Hematopoietic multipotent progenitor cell treated with erythropoietin and hydrocortisone succinate and interleukin-3 and kit ligand, for 4 days (in vitro differentiated cells): ENCODE results near the gene TMEM128.
"Not testable (repeated sequence)": the region's sequence is repeated elsewhere in the genome, so short reads cannot be mapped to it uniquely, and the experiment has no call there.

Experiments used
- DNase-seq: peaks from one replicate; pipeline ENCODE4 v3.0.0-alpha.2; 2015

TMEM128 gene

DNA sequence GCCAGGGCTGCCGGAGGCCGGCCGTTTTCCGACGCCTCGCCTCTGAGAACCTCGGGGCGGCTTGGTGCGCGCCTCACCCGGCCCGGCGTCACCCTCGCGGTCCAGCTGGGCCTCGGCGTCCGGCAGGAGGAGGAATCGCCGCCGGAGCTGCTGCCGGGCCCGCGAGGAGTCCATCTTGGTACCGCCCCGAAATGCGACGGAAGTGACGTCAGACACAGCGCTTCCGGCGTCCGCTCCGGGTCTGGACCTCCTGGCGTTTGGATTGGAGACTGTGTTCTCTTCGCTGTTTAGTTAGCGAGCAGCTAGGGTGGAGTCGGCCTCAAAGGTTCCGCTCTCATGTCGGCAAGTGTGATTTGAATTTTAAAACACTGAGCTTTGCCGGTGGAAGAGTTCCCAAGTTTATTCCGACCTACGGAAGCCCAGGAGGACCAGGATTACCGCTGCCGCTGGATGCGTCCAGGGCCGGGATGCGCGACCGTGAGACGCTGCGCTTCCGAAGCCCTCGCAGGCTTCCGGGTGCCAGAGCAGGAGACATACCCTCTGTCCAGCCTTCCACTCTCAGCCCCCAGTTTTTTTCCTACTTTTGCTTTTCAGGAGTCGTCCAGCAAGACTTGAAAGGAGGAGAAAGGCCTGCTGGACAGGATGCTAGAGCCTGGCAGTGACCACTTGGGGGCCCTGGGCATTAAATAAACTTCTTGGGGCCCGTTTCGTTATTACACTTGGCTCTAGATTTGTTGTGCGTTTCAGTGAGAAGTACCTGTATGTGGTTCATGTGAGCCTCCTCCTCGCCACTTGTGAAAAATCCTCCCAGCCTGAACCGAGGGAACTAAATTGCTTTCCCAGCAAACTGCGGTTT, at the start of gene TMEM128:
TMEM128 (minus strand) TSS at position 195 of the 856 bp plus-strand sequence; CDS start at position 174, 21 bp downstream.
- DNase-seq = peak; percentile 97

GRCh38 chr4:4296283-4296846, 48.3 kb upstream of the TMEM128 start:
- DNase-seq = no peak

- DNase-seq = no peak
Observed at GRCh38 chr4:4293279-4293678, 45.3 kb upstream of the TMEM128 start.

DNA sequence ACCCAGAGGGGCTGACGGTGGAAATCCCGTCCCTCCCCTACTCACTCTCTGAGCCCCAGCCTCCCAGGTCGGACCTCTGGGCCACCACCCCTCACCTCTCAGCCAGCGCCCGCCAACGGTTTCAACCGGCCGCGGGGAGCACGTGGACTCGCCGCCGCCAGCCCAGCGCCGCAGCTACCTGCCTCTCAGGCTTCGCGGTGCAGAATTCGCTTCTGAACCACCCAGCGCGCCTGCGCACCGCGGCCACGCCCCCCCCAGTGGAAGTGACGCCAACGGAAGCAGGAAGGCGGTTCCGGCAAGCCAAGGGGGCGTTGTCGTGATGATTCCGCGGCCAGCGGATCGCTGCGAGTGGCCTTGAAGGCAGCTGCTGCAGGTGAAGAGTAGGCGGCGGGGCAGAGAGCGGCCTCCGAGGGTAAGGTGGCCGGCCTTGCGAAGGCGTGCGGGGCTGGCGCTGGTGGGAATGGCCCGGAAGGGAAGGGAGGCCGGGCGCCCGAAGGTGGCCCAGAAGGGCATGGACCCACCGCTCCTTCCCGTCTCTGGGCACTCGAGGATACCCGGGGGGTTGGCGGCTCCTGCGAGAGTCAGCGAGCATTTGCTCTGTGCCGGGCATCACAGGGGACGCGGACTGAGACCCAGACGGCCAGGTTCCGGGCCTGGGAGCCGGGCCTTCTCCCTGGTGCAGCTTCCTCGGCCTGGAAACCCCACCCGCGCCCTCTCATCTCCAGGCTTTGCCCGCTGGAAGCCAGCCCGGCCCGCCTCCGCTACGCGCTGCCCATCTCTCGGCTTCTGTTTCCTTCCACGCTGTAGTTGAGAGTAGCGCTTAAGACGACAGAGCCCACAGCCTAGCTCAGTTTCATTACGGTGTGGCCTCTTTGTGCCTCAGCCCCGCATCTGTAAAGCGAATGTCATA, 42.2 kb upstream of the TMEM128 start, which contains the start of the genes LYAR and ZBTB49:
LYAR (minus strand) TSS at position 214 of the 910 bp plus-strand sequence. CDS start 6,412 bp downstream, outside the sequence.
ZBTB49 (plus strand) TSS at position 311 of the 910 bp plus-strand sequence. CDS start 9,695 bp downstream, outside the sequence.
- peak; percentile 95 for DNase-seq

DNA sequence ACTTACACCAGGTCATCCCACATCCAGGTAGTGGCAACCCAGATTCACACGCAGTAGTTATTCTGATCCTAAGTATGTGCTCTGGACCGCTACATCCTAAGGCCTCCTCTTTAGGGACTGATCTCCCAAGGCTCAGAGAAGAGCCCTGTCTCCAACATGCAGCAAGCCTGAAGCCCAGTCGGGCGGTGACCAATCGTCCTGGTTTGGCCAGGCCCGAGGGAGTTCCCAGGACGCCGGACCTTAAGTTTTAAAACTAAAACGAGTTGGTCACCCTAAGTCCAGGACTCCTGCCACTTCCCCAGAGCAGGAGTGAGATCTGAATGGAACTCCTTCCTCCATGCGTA, 41.5 kb upstream of the TMEM128 start:
- no peak for DNase-seq

DNA sequence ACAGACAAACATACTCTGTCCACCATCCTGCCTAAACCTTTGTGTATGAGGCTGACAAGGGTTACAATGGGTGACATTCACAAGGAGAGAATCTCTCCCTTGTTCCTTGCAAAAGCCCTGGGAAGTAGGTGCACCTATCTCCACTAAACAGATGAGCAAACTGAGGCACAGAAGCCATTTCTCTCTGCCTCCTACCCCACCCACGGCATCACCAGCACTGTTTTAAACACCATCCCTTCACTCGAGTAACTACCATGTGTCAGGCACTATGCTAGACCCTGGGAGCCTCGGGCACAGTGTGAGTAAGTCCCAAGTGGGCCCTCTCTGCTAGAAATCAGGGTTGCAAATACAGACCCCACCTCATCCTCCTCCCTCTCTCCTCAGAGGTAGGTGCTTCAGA, 41.0 kb upstream of the TMEM128 start:
- no peak for DNase-seq

DNA sequence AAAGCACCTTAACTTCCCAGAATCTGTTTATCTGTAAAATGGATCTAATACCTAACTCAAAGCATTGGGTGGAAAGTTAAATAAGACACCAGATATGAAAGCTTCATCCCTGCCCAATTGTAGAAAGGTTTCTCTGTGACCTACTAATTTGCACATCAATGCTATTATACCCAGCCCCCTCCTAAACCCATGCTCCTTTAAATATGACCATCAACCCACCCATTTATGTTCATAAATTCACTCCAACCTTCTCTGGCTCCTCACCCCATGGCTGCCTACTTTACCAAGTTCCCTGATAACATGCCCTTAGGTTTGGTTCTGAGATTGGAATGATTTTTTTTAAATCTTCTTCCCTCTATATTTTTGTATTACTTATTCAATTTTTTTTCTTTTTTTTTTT, 40.1 kb upstream of the TMEM128 start:
- DNase-seq = no peak

DNA sequence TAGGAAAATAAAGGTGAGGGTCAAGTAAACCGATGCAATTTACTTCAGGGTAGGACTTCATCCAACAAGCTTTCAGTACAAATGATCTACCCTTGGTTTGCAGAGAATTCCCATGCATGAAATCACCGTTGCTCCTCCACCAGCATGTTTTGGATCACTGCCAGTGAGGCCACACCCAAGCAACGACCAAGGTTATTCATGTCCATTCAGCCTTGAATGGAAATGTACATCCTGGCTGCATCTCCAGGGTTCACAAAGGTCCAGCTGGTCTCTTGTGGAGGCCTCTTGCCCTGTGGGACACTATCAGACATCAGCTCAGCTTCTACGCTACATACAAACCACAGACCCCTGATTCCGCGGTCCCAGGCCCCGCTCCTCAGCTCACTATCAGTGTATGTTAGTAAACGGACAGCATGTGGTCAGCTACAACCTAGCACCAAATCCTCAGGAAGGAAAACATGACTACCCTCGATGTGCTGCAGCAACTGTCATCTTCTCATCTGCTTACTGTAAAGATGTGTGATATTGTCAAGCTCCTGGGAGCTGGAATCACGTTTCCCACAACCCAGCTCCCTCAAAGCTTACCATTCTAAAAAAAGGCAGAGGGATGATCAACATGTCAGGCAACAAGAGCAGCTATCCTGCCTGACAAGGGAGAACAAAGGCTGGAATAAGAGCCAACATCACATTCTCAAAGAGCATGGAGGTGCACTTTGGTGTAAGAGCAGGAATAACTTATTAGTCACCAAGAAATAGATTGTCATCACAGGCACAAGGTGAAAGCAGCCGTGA, 37.0 kb upstream of the TMEM128 start:
- peak; percentile 49 for DNase-seq

GRCh38 chr4:4281787-4282186, 33.8 kb upstream of the TMEM128 start:
- no peak for DNase-seq

GRCh38 chr4:4277531-4277930, 29.5 kb upstream of the TMEM128 start:
- no peak for DNase-seq

- no peak for DNase-seq
Observed at GRCh38 chr4:4274226-4274625, 26.2 kb upstream of the TMEM128 start.

- DNase-seq = no peak
Observed at GRCh38 chr4:4271912-4272311, 23.9 kb upstream of the TMEM128 start.

GRCh38 chr4:4270529-4270928, 22.5 kb upstream of the TMEM128 start:
- DNase-seq = no peak

DNA sequence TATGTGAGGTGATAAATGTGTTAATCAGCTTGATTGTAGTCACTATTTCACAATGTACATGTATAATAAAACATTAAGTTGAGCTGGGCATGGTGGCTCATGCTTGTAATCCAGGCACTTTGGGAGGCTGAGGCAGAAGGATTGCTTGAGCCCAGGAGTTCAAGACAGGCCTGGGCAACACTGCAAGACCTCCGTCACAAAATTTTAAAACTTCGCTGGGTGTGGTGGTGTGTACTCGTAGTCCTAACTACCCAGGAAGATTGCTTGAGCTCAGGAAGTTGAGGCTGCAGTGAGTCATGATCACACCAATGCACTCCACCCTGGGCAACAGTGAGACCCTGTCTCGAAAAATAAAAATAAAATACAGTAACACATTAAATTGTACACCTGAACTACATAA, 21.8 kb upstream of the TMEM128 start:
- no peak for DNase-seq

DNA sequence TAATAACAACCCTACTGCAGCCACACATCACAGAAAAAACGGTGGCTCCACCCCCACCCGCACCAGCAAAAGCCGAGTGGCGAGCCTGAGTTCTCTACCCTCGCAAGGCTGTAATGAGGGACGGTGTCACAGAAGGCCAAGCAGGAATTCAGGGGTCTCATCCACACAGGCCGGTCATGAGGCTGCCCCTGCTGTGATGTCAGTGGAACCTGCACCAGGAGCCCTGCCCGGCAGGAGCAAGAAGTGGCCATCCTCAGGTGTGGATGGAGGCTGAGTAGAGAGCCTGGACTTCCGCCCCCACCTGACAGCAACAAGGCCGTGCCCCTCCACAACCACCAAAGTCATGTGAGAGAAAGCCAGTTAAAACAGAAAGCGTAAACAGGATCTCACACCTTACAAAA, 21.3 kb upstream of the TMEM128 start:
- no peak for DNase-seq

- no peak for DNase-seq
Observed at GRCh38 chr4:4268776-4269175, 20.8 kb upstream of the TMEM128 start.

DNA sequence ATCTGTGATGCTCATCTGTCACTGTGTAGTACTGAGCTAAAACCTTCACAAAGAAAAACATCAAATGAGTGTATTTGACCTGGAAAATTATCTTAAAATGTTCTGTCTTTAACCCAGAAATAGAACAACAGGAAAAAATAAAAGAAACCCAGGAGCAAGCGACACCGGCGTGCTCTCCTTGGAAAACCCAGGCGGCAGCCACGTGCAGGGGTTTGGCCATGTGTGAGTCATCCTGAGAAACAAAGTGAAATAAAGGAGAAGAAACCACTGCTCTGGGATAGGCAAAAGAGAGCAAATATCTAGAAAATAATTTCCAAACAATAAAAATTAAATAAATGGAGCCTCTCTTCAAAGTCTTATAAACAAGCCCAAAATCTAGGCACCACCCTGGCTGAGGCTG, 20.0 kb upstream of the TMEM128 start:
- no peak for DNase-seq

DNA sequence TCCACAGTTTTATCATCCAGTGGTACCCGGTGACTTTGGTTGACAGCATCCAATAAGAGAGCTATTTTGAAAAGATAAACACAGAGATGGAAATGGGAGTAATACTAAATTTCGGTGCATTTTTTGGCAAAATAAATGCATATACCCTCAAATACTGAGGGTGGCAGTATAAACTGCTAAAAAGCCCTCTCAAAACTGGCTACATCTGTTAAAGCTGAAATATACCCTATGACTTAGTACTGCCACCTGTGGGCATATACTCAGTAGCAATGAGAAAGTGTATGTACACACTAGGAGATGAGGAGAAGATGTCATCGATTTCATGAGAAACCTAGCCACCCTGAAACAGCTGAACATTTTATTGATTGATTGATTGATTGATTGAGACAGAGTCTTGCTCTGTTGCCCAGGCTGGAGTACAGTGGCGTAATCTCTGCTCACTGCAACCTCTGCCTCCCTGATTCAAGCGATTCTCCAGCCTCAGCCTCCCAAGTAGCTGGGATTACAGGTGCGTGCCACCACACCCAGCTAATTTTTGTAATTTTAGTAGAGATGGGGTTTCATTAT, 12.2 kb upstream of the TMEM128 start:
- DNase-seq = peak; percentile 91

DNA sequence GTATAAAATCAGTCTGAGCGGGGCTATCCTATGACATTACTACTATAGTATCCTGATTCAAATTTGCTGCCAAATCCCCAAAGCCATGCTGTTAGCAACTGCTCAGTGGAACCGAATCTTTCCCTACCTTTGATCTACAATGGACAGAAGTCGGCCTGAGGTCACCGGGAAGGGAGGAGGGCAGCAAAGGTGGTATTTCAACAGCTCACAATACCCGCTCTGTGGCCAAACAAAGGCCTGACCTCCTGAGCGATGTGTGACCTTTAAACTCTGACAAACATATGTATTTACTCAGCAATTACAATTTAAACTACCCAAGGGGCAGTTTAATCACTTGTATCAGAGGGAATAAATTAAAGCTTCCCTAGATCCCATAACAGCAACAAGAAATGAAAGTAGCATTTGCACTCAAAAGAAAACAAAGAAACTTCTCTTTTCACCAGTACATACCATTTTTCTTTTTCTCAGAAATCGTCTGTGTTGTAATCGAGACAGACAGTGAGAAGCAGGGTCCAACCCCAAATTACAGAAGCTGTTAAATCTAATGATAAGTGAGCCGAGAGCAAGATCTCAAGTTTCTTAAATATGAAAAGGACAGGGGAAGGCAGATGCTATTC, 11.6 kb upstream of the TMEM128 start:
- peak; percentile 36 for DNase-seq

GRCh38 chr4:4257705-4258104, 9.7 kb upstream of the TMEM128 start:
- not testable (repeated sequence) for DNase-seq

GRCh38 chr4:4256799-4257198, 8.8 kb upstream of the TMEM128 start:
- DNase-seq = peak; percentile 15

DNA sequence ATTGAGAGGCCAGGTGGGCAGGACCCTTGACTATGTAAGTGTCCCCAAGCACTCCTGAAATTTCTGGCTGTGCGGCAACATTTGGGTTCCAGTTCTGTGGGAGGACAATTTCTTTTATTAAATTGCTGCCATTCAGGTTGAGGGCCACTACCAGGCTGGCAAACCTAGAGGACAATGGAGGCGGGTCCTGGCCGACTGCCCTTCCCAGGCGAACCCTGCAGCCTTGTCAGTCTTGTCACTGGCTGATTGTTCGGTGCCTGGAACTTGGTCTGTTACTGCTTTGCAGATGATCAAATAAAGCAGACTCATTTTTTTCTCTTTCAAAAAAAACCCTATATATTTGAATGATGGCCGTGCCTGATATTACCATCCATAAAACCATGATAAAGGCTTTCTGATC, 6.6 kb upstream of the TMEM128 start:
- no peak for DNase-seq
